ENCODE results near the gene PDCD10.

DNA sequence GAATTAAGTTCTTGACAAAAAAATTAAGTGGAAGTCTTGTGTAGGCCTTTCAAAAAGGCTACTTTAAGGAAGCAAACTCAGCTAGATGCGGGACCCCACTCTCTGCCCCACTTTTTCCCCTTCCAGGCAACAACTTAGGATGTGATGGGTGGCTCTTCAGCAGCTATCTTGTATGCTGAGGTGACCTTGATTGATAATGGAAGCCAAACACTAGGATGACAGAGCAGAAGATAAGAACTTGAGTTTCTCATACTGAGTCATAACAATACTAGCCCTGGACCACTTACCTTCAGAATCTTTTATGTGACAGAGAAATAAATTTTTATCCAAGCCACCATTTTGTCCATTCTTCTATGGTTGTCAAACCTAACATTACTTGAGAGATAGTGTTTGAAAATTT, 16.1 kb downstream of the PDCD10 start:
- no peak for TF ChIP-seq POLR2AphosphoS5 (IDR thresholded peaks at IDR 0.05; ENCODE audit: low read depth)
- TF ChIP-seq, protein P1, sequence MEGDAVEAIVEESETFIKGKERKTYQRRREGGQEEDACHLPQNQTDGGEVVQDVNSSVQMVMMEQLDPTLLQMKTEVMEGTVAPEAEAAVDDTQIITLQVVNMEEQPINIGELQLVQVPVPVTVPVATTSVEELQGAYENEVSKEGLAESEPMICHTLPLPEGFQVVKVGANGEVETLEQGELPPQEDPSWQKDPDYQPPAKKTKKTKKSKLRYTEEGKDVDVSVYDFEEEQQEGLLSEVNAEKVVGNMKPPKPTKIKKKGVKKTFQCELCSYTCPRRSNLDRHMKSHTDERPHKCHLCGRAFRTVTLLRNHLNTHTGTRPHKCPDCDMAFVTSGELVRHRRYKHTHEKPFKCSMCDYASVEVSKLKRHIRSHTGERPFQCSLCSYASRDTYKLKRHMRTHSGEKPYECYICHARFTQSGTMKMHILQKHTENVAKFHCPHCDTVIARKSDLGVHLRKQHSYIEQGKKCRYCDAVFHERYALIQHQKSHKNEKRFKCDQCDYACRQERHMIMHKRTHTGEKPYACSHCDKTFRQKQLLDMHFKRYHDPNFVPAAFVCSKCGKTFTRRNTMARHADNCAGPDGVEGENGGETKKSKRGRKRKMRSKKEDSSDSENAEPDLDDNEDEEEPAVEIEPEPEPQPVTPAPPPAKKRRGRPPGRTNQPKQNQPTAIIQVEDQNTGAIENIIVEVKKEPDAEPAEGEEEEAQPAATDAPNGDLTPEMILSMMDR (IDR thresholded peaks at IDR 0.05; ENCODE audit: insufficient read depth, low read length) = no peak
- no peak for TF ChIP-seq GABPA (IDR thresholded peaks at IDR 0.05; ENCODE audit: low read depth)

Measured in HL-60 (cell line).